Stimulated activated CD8-positive, alpha-beta memory T cell treated with anti-CD3 and anti-CD28 coated beads, Interleukin-2, amount 100 ng/mL, for 1 hour (primary cell): Measurements from ENCODE around the gene ENPP1.
"Not testable (repeated sequence)": the region's sequence is repeated elsewhere in the genome, so short reads cannot be mapped to it uniquely, and the experiment has no call there.

Experiments used
- DNase-seq, 2 donors: peaks; one replicate each; pipeline ENCODE4 v3.0.0-alpha.2; 2020; ENCODE audit warnings: low read depth in 2 of 2

Gene ENPP1

GRCh38 chr6:131916091-131916796 lies 108.4 kb downstream of the ENPP1 start:
- not testable (repeated sequence) for DNase-seq

DNA sequence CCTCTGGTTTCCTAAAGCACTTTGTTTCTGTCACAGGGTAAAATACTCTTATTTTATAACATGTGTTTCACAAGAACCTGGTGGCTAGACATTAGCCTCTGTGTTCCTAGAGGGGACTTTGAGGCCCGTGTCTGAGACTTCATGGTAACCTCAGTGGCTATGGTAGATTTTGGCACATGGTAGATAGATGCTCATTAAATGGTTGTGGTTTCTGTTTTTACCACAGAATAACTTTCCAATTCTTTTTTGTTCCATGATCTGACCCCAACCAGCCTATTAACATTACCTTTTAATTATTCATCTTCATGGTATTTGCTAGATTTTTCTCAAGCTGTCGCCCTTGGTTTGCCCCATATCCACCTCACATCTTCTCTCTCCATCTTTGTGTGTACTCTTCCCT lies 109.0 kb downstream of the ENPP1 start:
- no peak for DNase-seq

GRCh38 chr6:131917318-131917717 lies 109.5 kb downstream of the ENPP1 start:
- no peak for DNase-seq

DNA sequence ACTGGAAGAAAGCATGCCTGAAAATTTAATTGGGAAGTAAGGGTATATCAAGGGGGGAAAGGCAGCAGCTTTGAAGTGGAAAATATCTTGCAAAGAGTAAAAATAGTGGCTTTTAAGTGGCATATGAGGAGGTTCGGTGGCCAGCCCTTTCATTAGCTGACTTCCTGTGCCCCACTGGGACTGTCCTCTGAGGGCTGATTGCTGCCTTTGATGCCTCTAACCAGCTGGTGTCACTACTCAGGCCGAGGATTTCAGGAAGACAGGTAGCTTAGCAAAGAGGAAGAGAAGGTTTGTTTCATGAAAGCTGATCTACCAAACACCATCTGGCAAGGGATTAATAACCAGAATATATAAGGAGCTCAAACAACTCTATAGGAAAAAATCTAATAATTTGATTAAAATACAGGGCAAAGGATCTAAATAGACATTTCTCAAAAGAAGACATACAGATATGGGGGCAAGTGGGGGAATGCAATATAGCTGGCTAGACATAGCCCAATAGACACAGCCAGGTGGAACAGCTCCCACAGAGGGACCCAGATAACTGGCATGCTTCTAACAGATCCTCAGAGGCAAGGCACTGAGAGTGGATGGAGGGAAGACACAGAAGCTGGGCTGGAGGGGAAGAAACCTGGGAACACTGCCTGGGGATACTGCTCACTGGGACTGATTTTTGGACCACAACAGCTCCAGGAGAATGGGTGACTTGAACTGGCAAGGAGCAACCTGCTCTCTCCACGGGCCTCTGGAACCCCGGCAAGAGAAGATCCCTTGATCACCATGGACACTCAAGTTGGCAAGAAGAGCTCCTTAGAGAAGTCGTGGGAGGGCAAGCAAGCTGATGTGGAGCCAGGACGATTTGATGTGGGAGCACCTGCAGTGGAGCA lies 110.2 kb downstream of the ENPP1 start:
- DNase-seq = no peak

DNA sequence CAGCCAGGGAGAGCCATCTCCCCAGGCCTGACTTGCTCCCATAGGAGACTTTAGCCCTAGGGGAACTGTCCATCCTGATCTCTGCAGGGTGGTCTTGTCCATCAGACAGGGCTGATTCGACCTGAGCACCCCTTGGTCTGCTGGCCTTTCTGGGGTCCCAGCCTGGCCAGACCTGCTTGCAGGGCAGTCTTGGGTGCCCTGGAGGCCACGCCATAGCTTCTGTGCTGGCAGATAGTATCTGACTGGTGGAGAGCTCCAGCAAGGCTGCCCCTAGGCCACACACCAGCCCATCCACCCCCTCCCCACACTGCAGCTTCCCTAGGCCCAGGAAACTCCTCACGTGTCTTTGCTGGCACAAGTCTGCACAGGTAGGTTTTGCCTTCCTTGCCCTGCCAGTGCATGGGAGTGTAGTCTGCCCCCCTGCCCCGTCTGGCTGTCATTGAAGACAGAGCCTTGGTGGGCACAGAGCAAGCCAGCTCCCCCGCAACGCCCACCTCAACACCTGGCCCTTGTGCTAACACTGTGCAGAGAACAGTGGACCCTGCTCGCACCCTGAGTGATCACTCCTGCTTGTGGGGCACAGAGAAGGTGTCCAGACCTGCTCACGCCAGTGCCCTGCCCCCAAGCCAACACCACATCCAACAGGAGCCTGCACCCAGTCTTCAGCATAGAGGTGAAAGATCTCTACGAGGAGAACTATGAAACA lies 111.0 kb downstream of the ENPP1 start:
- no peak for DNase-seq

- no peak for DNase-seq
Measured at GRCh38 chr6:131920656-131921055, 112.8 kb downstream of the ENPP1 start.

DNA sequence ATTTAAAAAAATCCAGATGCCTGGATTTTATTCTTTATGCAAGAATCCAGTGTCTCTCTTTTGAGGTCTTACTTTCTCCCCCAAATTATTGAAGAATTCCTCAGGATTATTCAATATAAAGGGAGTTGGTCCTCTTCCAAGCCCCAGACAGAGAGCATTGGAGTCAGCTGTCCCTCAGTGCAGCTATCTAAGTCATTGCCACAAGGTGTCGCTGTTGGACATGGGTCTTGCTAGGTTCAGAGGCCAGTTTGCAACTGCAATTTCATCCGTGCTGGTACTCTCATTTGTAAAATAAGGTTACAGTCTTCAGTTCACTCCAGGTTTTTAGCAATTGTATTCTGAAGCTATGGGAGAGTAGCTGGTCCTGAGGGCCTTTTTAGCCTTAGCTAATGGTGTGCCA lies 115.5 kb downstream of the ENPP1 start:
- DNase-seq = no peak

GRCh38 chr6:131924881-131925474 lies 117.2 kb downstream of the ENPP1 start:
- DNase-seq = no peak

DNA sequence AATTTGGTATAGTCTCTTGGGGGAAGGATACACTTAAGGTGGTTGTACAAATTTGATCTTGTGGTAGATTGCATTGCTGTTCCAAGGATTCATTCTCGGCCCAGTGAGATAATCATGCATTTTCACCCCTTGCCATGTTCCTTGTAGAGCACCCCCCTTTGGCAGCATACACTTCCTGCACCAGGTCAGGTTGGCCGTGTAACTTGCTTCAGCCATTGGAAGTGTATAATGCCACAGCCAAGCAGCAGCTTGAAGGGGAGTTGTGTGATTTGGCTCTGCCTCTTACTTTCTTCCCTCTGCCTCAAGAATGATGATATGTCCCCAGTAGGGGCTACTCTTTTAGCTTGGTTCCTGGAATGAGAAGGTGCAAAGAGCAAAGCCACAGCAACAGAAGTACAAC lies 121.4 kb downstream of the ENPP1 start:
- DNase-seq = no peak

- no peak for DNase-seq
Measured at GRCh38 chr6:131929976-131930375, 122.2 kb downstream of the ENPP1 start.

- DNase-seq = no peak
Measured at GRCh38 chr6:131931063-131931750, 123.4 kb downstream of the ENPP1 start.

DNA sequence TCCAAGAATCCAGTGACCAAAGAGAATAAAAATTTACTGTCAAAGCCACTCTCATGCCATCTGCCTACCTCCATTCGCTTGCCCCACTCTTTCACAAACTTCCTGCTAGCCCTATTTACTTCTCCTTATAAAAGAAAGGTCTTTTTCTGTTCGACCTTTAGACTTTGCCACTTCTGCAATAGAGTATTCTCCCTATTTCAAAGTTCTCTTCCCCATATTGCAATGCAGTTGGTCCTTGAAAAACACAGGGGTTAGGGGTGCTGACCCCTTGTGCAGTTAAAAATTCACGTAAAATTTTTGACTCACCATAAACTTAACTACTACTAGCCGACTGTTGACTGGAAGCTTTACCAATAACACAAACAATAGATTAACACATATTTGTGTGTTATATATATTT lies 128.3 kb downstream of the ENPP1 start:
- no peak for DNase-seq

DNA sequence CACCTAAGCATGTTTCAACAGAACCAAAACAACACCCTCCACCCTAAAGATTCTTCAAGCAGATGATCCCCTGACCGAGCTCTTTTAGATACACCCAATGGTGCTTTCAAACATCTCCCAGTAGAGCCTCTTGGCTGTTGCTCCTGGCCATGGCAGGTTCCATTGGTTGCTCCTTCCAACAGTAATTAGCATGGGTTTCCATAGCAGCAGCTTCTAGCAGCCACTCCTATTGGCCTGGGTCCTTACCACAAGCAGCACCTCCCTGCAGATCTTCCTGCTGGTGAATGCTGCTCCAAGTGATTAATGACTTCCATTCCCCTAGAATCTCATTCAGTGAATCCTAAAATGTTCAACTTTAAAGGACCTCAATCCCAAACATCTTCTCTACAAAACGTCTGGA lies 129.4 kb downstream of the ENPP1 start:
- DNase-seq = no peak

GRCh38 chr6:131937703-131938631 lies 130.1 kb downstream of the ENPP1 start:
- no peak for DNase-seq
